ENCODE results near the gene SCRT2. TPM values are rescaled to one million over a fixed set of nuclear protein-coding genes. Genes with fewer than 3 reads are reported as not detected.

Gene SCRT2
- total and polyA plus RNA-seq, 2 of the 8 experiments (the other 6 are each of a cell fraction or from before 2014, with no cell fraction given) = 0.12 to 0.34 TPM

GRCh38 chr20:618980-619379, 56.6 kb downstream of the SCRT2 start:
- no peak overlapping the region for H2BK15ac ChIP-seq (ENCODE audit: low read length)
- no peaks in the 10 kb centered on the region for H4K20me1 ChIP-seq (replicated peaks in 1 of 2; ENCODE audit: control insufficient read depth in 1 of 2, insufficient read depth in 2 of 2, low read length in 2 of 2)
- H3K23ac ChIP-seq (ENCODE audit: insufficient read length) = no peak overlapping the region
- no peaks in the 10 kb centered on the region for H3K36me3 ChIP-seq (ENCODE audit: control insufficient read depth in 2 of 4, insufficient read depth in 4 of 4, low read length in 3 of 4)
- H3K4me2 ChIP-seq (ENCODE audit: insufficient read depth in 1 of 2, low read depth in 2 of 2, low read length in 2 of 2) = no peak overlapping the region
- no peak for FAIRE-seq
- no peaks in the 10 kb centered on the region for H3K27me3 ChIP-seq (replicated peaks in 1 of 4; ENCODE audit: control insufficient read depth in 3 of 4, extremely low read depth in 1 of 4, insufficient read depth in 3 of 4, low read length in 3 of 4)
- H4K8ac ChIP-seq (ENCODE audit: extremely low read depth, insufficient read depth, low read length) = no peak overlapping the region
- H3K56ac ChIP-seq (replicated peaks; ENCODE audit: insufficient read length, low read depth, low read length) = no peak overlapping the region
- no peak overlapping the region for H3K9ac ChIP-seq (replicated peaks in 1 of 4; ENCODE audit: extremely low read depth in 1 of 4, low read depth in 3 of 4, low read length in 3 of 4)
- H3K4me1 ChIP-seq (replicated peaks in 1 of 4; ENCODE audit: control insufficient read depth in 3 of 4, insufficient read depth in 4 of 4, low read length in 3 of 4) = 0 out of 7 replicates have a peak, but pooled peaks cover 0 to 5% (median 2%) of the 10 kb centered on the region in 4 experiments
- H2AK5ac ChIP-seq (ENCODE audit: low read depth, low read length) = no peak overlapping the region
- H3K18ac ChIP-seq (ENCODE audit: extremely low read depth, low read length) = no peak overlapping the region
- H3K9me3 ChIP-seq (ENCODE audit: insufficient read depth in 2 of 2, low read depth in 1 of 2, low read length in 1 of 2) = no peaks in the 10 kb centered on the region
- WGBS, 2 experiments (ENCODE audit: extremely low coverage in 1 of 2, insufficient coverage in 1 of 2, insufficient read length in 1 of 2, insufficient replicate concordance in 2 of 2, low coverage in 1 of 2, low lambda C conversion rate in 2 of 2, missing lambda C conversion rate in 1 of 2) = 92% methylated on average over 5 of the region's 5 CpGs; no CpG with 5 or more reads in 1 of the 2 experiments
- no peak overlapping the region for H2BK120ac ChIP-seq (replicated peaks; ENCODE audit: low read depth, low read length)
- H3K79me1 ChIP-seq (ENCODE audit: low read depth, low read length) = no peaks in the 10 kb centered on the region
- H3K79me2 ChIP-seq (ENCODE audit: control insufficient read depth in 1 of 2, insufficient read depth in 2 of 2, low read length in 2 of 2) = no peaks in the 10 kb centered on the region
- no peak overlapping the region for H3K4me3 ChIP-seq (ENCODE audit: extremely low read depth in 1 of 4, insufficient read depth in 2 of 4, low read depth in 3 of 4, low read length in 4 of 4)
- H4K5ac ChIP-seq (ENCODE audit: insufficient read length, low read depth, low read length) = no peak overlapping the region
- H2AFZ ChIP-seq (ENCODE audit: low read length) = no peak overlapping the region
- H3K27ac ChIP-seq (ENCODE audit: low read depth, low read length) = no peak overlapping the region
- H4K91ac ChIP-seq (replicated peaks; ENCODE audit: insufficient read length, low read length) = no peak overlapping the region
- POLR2A ChIA-PET (ENCODE audit: partially characterized antibody) = interaction anchor here (0.5 to 1.0 kb wide), 2 partner anchors 13 to 47 kb away, joined by 3 read pairs; no protein-coding TSS in a partner anchor
- no peak overlapping the region for H2BK12ac ChIP-seq (ENCODE audit: low read depth, low read length)
- no peak for DNase-seq (ENCODE audit: low read depth in 1 of 2, low spot score in 2 of 2)
- no peaks in the 10 kb centered on the region for H3K23me2 ChIP-seq (ENCODE audit: low read depth, low read length)
- H2BK5ac ChIP-seq (ENCODE audit: low read depth, low read length) = no peak overlapping the region
- H3K14ac ChIP-seq (ENCODE audit: insufficient read length) = no peak overlapping the region
- no peak overlapping the region for H2BK20ac ChIP-seq (ENCODE audit: low read length)
- TF ChIP-seq BCL11A (IDR thresholded peaks at IDR 0.05; ENCODE audit: low read depth in 2 of 2, low read length in 2 of 2) (no peak), TAF7 (optimal IDR thresholded peaks at IDR 0.05; ENCODE audit: borderline replicate concordance, low read depth, low read length) (no peak)
- CTCF ChIA-PET (ENCODE audit: partially characterized antibody) = interaction anchor here (1.0 to 3.0 kb wide), 6 partner anchors 10 to 62 kb away, joined by 3 to 15 read pairs (median 4); no protein-coding TSS in a partner anchor
- no peak overlapping the region for H3K4ac ChIP-seq (replicated peaks; ENCODE audit: insufficient read length, low read depth, low read length)
